Nephron progenitor cell (in vitro differentiated cells): ENCODE data around the gene HSDL2.
"Not testable (repeated sequence)": the region's sequence is repeated elsewhere in the genome, so short reads cannot be mapped to it uniquely, and the experiment has no call there.

Source experiments
- DNase-seq: peaks from one replicate; pipeline ENCODE4 v3.0.0; 2021
- H3K27ac Mint-ChIP-seq: 2 replicates; pipeline ENCODE4 v1.8.0; 2021; ENCODE audit warnings: mild to moderate bottlenecking, moderate library complexity, mixed read lengths
- H3K27me3 Mint-ChIP-seq: 2 replicates; pipeline ENCODE4 v1.8.0; 2021; ENCODE audit warnings: mild to moderate bottlenecking, low read depth, mixed read lengths; ENCODE audit not compliant: poor library complexity
- H3K36me3 Mint-ChIP-seq: 2 replicates; pipeline ENCODE4 v1.8.0; 2021; ENCODE audit warnings: low read depth, mixed read lengths
- H3K4me1 Mint-ChIP-seq: 2 replicates; pipeline ENCODE4 v1.8.0; 2021; ENCODE audit warnings: mixed read lengths
- H3K4me3 Mint-ChIP-seq: 2 replicates; pipeline ENCODE4 v1.8.0; 2021; ENCODE audit warnings: mild to moderate bottlenecking, moderate library complexity, mixed read lengths
- H3K9me3 Mint-ChIP-seq: 2 replicates; pipeline ENCODE4 v1.8.0; 2021; ENCODE audit warnings: mild to moderate bottlenecking, moderate library complexity, mixed read lengths
- TF ChIP-seq, protein P1 (sequence below): fragments of 200-600 bp; sonication (generic); IDR thresholded peaks from 2 replicates; pipeline ENCODE4 v1.5.0; 2021; ENCODE audit warnings: antibody characterized with exemption

HSDL2 gene

GRCh38 chr9:112369817-112370216 is 10.1 kb upstream of the HSDL2 start:
- H3K36me3 Mint-ChIP-seq = peaks cover 67% of the 10 kb centered on the region
- no peaks in the 10 kb centered on the region for H3K27me3 Mint-ChIP-seq
- H3K4me3 Mint-ChIP-seq = no peak overlapping the region
- TF ChIP-seq, protein P1, sequence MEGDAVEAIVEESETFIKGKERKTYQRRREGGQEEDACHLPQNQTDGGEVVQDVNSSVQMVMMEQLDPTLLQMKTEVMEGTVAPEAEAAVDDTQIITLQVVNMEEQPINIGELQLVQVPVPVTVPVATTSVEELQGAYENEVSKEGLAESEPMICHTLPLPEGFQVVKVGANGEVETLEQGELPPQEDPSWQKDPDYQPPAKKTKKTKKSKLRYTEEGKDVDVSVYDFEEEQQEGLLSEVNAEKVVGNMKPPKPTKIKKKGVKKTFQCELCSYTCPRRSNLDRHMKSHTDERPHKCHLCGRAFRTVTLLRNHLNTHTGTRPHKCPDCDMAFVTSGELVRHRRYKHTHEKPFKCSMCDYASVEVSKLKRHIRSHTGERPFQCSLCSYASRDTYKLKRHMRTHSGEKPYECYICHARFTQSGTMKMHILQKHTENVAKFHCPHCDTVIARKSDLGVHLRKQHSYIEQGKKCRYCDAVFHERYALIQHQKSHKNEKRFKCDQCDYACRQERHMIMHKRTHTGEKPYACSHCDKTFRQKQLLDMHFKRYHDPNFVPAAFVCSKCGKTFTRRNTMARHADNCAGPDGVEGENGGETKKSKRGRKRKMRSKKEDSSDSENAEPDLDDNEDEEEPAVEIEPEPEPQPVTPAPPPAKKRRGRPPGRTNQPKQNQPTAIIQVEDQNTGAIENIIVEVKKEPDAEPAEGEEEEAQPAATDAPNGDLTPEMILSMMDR = no peak
- no peak for DNase-seq
- no peak overlapping the region for H3K27ac Mint-ChIP-seq
- peaks cover 86% of the 10 kb centered on the region for H3K9me3 Mint-ChIP-seq
- no peaks in the 10 kb centered on the region for H3K4me1 Mint-ChIP-seq

DNA sequence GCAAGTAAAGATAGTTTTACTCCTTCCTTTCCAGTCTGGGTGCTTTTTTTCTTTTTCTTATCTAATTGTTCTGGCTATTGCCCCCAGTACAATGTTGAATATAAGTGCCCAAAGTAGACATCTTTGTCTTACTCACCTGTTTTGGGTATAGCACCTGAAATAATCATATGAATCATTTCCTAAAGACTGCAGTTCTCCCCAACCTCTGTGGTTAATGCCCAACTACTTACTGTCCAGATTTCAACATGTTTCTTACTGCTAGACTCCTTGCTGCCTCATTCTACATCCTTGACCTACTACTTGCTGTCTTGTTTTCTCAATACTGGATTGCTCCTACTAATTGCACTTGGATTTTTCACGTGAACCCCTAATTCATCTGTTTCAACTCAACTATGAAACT is 8.8 kb upstream of the HSDL2 start:
- no peak overlapping the region for H3K27ac Mint-ChIP-seq
- peaks cover 82% of the 10 kb centered on the region for H3K9me3 Mint-ChIP-seq
- H3K27me3 Mint-ChIP-seq = no peaks in the 10 kb centered on the region
- H3K4me1 Mint-ChIP-seq = no peaks in the 10 kb centered on the region
- H3K36me3 Mint-ChIP-seq = peaks cover 65% of the 10 kb centered on the region
- TF ChIP-seq, protein P1 = no peak
- no peak for DNase-seq
- H3K4me3 Mint-ChIP-seq = no peak overlapping the region

DNA sequence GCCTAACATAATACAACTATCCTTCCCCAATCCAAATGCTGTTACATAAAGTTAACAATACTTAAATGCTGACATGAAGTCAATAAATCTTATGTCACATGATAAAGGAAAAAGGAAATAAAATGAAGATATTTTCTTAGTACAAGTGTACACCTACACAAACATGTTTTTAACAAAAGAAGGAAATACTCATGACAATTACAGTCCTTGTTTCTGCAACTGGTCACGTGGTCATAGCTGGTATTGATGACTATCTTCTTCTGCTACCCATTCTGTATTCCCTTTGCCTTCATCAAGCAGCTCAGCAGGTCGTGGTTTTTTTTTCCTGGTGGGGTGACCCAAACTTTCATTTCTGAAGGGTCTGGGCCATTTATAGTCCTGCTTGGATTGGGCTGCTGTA is 6.2 kb upstream of the HSDL2 start:
- H3K4me1 Mint-ChIP-seq = peaks cover 12% of the 10 kb centered on the region
- H3K27ac Mint-ChIP-seq, H3K27me3 Mint-ChIP-seq: not testable (repeated sequence)

DNA sequence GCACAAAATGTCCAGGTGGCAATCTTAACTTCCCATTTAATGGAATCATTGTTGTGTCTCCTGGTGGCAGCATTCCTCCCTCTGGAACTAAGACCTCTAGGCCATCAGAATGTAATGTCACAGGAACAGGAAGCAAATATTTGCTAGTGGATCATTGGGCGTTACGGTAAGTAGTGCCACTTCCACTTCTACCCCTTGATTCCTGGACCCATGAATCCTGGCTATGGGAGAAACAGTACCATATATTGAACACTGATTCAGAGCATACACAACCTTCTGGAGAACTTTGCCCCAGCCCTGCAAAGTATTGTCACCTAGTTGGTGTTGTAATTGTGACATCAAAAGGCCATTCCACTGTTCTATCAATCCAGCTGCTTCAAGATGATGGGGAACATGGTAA is 5.7 kb upstream of the HSDL2 start:
- H3K4me3 Mint-ChIP-seq, H3K27ac Mint-ChIP-seq, H3K27me3 Mint-ChIP-seq, DNase-seq: not testable (repeated sequence)
- Mint-ChIP-seq H3K4me1 (peaks cover 18% of the 10 kb centered on the region), H3K9me3 (peaks cover 82% of the 10 kb centered on the region), H3K36me3 (peaks cover 79% of the 10 kb centered on the region)

More for the DNA sequence above, 6.2 kb upstream of the HSDL2 start:
- Mint-ChIP-seq H3K9me3 (peaks cover 84% of the 10 kb centered on the region), H3K36me3 (peaks cover 77% of the 10 kb centered on the region)
- not testable (repeated sequence) for H3K4me3 Mint-ChIP-seq, DNase-seq

DNA sequence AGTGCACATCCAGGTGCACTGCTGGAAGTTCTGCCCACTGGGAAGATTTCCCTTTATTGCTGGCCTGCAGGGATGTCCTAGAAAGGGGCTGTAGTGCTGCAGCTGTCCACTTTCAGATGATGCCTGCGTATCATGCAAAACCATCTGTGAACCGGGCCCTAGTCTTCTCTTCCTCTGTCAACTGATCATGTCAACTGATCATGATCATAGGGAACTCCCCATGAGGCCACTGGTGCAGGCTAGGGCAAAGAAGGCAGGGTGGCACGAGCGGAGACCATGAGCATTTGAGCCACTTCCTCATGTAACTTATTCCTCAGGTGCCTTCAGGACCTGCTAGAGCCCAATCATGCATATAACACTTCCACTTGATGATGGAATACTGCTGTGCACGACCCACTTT is 4.5 kb upstream of the HSDL2 start:
- no peaks in the 10 kb centered on the region for H3K27me3 Mint-ChIP-seq
- TF ChIP-seq, protein P1 = no peak
- no peak for DNase-seq
- H3K4me1 Mint-ChIP-seq = peaks cover 24% of the 10 kb centered on the region
- H3K27ac Mint-ChIP-seq = no peak overlapping the region
- H3K9me3 Mint-ChIP-seq = peaks cover 73% of the 10 kb centered on the region
- H3K4me3 Mint-ChIP-seq = no peak overlapping the region
- H3K36me3 Mint-ChIP-seq = peaks cover 71% of the 10 kb centered on the region

- H3K36me3 Mint-ChIP-seq = peaks cover 59% of the 10 kb centered on the region
These were observed 2.8 kb upstream of the HSDL2 start for GRCh38 chr9:112377087-112377486.

More at GRCh38 chr9:112377087-112377486, 2.8 kb upstream of the HSDL2 start:
- Mint-ChIP-seq H3K4me1 (peaks cover 38% of the 10 kb centered on the region), H3K4me3 (no peak overlapping the region), H3K27ac (no peak overlapping the region), H3K27me3 (no peaks in the 10 kb centered on the region), H3K9me3 (peaks cover 58% of the 10 kb centered on the region)
- no peak for DNase-seq
- TF ChIP-seq, protein P1 = no peak
